ENCODE results near the gene TMEM117.
"Not testable (repeated sequence)": the region's sequence is repeated elsewhere in the genome, so short reads cannot be mapped to it uniquely, and the experiment has no call there.

TMEM117 gene

GRCh38 chr12:44248436-44248835, 412.6 kb downstream of the TMEM117 start:
- ChIA-PET POLR2A (no interaction called here), CTCF (no interaction called here)

GRCh38 chr12:44250440-44250839, 414.6 kb downstream of the TMEM117 start:
- H3K9me3 ChIP-seq (ENCODE audit: control insufficient read depth, insufficient read depth, low read depth, low read length); CTCF ChIA-PET; H3K36me3 ChIP-seq (ENCODE audit: control insufficient read depth in 2 of 2, insufficient read depth in 1 of 2, low read length in 2 of 2); H3K4me3 ChIP-seq (ENCODE audit: low read depth, low read length); POLR2A ChIA-PET; H3K4me1 ChIP-seq (ENCODE audit: control insufficient read depth, insufficient read depth, low read length); H3K27ac ChIP-seq (ENCODE audit: extremely low read depth, low read depth, low read length): not testable (repeated sequence)
- peak; percentile 96 for TF ChIP-seq ZNF146 (tag by site-specific recombination; IDR thresholded peaks at IDR 0.05)
- TF ChIP-seq ZNF280D (tag by site-specific recombination; IDR thresholded peaks at IDR 0.05), result peak; percentile 44; the same call in 1 of the 2 replicates

More at GRCh38 chr12:44248436-44248835, 412.6 kb downstream of the TMEM117 start:
- Histone ChIP-seq H3K4me1 (ENCODE audit: control insufficient read depth, insufficient read depth, low read length) (peaks cover 8% of the 10 kb centered on the region; the same call in 1 of the 2 replicates), H3K9me3 (ENCODE audit: control insufficient read depth, insufficient read depth, low read depth, low read length) (no peaks in the 10 kb centered on the region), H3K4me3 (ENCODE audit: low read depth, low read length) (no peak overlapping the region), H3K36me3 (ENCODE audit: control insufficient read depth in 2 of 2, insufficient read depth in 1 of 2, low read length in 2 of 2) (no peaks in the 10 kb centered on the region), H3K27ac (ENCODE audit: extremely low read depth, low read depth, low read length) (no peak overlapping the region)
- TF ChIP-seq ZFHX2 (tag by site-specific recombination; conservative IDR thresholded peaks at IDR 0.05) (no peak), ZNF280C (tag by site-specific recombination; IDR thresholded peaks at IDR 0.05) (no peak), ZNF571 (tag by site-specific recombination; IDR thresholded peaks at IDR 0.05) (no peak), ZNF610 (tag by site-specific recombination; IDR thresholded peaks at IDR 0.05; ENCODE audit: borderline replicate concordance) (no peak), ZNF776 (tag by site-specific recombination; IDR thresholded peaks at IDR 0.05; ENCODE audit: borderline replicate concordance) (no peak), ZNF398 (tag by site-specific recombination; IDR thresholded peaks at IDR 0.05) (no peak), ZFP41 (tag by site-specific recombination; IDR thresholded peaks at IDR 0.05; ENCODE audit: borderline replicate concordance) (no peak), ZNF211 (tag by site-specific recombination; IDR thresholded peaks at IDR 0.05; ENCODE audit: low read depth) (no peak), ZNF133 (tag by site-specific recombination; IDR thresholded peaks at IDR 0.05) (no peak), HOXC10 (CRISPR knock-in tag; IDR thresholded peaks at IDR 0.05) (no peak)

- TF ChIP-seq ZNF423 (tag by site-specific recombination; IDR thresholded peaks at IDR 0.05), result no peak
- no peak for TF ChIP-seq ZBTB11 (tag by site-specific recombination; conservative IDR thresholded peaks at IDR 0.05; ENCODE audit: low read depth)
- POLR2A ChIA-PET, result no interaction called here
- Histone ChIP-seq H3K4me3 (ENCODE audit: low read depth, low read length) (no peak overlapping the region), H3K36me3 (ENCODE audit: control insufficient read depth in 2 of 2, insufficient read depth in 1 of 2, low read length in 2 of 2) (no peaks in the 10 kb centered on the region), H3K27ac (ENCODE audit: extremely low read depth, low read depth, low read length) (no peak overlapping the region), H3K9me3 (ENCODE audit: control insufficient read depth, insufficient read depth, low read depth, low read length) (no peaks in the 10 kb centered on the region), H3K4me1 (ENCODE audit: control insufficient read depth, insufficient read depth, low read length) (no peaks in the 10 kb centered on the region)
- CTCF ChIA-PET, result no interaction called here
These were observed 417.5 kb downstream of the TMEM117 start for GRCh38 chr12:44253338-44253856.
